ELF-1 (cell line): ENCODE data around the gene ELFN1.

Experiments
- DNase-seq: peaks from one replicate; pipeline ENCODE4 v3.0.0-alpha.2; 2016; ENCODE audit warnings: low read depth, low spot score

Gene ELFN1

GRCh38 chr7:1663857-1664651, 6.0 kb upstream of the ELFN1 start:
- DNase-seq = peak; percentile 68

GRCh38 chr7:1664711-1665548, 5.1 kb upstream of the ELFN1 start:
- DNase-seq = peak; percentile 87

- DNase-seq = no peak
Observed at GRCh38 chr7:1665549-1666316, 4.3 kb upstream of the ELFN1 start.

GRCh38 chr7:1666317-1666822, 3.7 kb upstream of the ELFN1 start:
- DNase-seq = no peak

GRCh38 chr7:1666823-1667565, 3.1 kb upstream of the ELFN1 start:
- DNase-seq = no peak

GRCh38 chr7:1667566-1668395, 2.3 kb upstream of the ELFN1 start:
- no peak for DNase-seq

GRCh38 chr7:1668396-1669063, 1.5 kb upstream of the ELFN1 start:
- peak; percentile 39 for DNase-seq

GRCh38 chr7:1669064-1669951, 769 bp upstream of the ELFN1 start:
- DNase-seq = peak; percentile 27

GRCh38 chr7:1670894-1671593, 967 bp downstream of the ELFN1 start:
- peak; percentile 21 for DNase-seq

GRCh38 chr7:1671594-1672451, 1.7 kb downstream of the ELFN1 start:
- no peak for DNase-seq

- DNase-seq = no peak
Observed at GRCh38 chr7:1672851-1673486, 2.9 kb downstream of the ELFN1 start.

- DNase-seq = no peak
Observed at GRCh38 chr7:1673581-1674118, 3.6 kb downstream of the ELFN1 start.

GRCh38 chr7:1674161-1675035, 4.3 kb downstream of the ELFN1 start:
- DNase-seq = peak; percentile 0

GRCh38 chr7:1675036-1675671, 5.1 kb downstream of the ELFN1 start:
- no peak for DNase-seq
